ENCODE measurements around the gene SIN3B. TPM values are rescaled to one million over a fixed set of nuclear protein-coding genes. Genes with fewer than 3 reads are reported as not detected.

SIN3B gene
- total RNA-seq, 1 donor: 24.2 TPM

DNA sequence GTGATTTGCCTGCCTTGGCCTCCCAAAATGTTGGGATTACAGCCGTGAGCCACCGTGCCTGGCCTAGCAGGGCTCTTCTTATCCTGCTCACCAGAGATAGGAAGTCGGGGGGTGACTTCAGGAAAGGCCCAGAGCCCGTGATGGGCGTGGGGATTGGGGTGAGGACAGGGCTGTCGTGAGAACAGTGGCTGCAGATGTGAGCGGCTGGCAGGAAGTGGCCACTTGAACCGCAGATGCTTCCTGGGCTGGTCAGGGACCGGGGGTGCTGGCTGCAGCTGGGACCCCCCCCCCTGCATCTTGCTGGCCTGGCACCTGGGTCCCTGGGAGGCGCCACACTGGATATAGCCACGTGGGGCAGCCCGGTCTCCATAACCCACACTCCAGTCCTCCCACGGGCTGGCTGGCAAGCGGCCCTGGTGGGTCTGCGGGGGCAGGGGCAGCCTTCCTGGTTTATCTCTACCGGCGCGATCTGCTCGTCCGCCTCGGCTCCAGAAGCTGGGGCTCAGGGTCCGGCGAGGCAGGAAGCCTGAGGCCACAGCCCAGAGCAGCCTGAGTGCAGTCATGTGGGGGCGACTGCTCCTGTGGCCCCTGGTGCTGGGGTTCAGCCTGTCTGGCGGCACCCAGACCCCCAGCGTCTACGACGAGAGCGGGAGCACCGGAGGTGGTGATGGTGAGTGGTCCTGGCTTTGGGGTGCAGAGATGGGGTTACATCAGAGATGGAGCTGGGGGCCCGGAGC, 59.6 kb downstream of the SIN3B start, which contains the start of gene F2RL3:
TSS of gene F2RL3 (plus strand) at position 371 of the 737 bp plus-strand sequence. CDS start at position 562, 191 bp downstream.
- Histone ChIP-seq H3K4me3 (ENCODE audit: insufficient read depth, low read length) (no peak within 1 kb of the TSS), H3K27ac (ENCODE audit: low read depth, low read length) (no peak within 1 kb of the TSS), H3K4me2 (ENCODE audit: insufficient read depth, low read length) (peak within 1 kb of the TSS; percentile 27), H3K27me3 (ENCODE audit: insufficient read depth, low read length) (no peaks in the 10 kb centered on the region), H3K4me1 (ENCODE audit: insufficient read depth, low read length) (peaks cover 8% of the 10 kb centered on the region), H4K20me1 (ENCODE audit: insufficient read depth, low read length) (no peaks in the 10 kb centered on the region), H3K79me2 (ENCODE audit: insufficient read depth, low read length) (no peaks in the 10 kb centered on the region), H2AFZ (ENCODE audit: low read length) (peak within 1 kb of the TSS; percentile 15), H3K36me3 (ENCODE audit: insufficient read depth, low read length) (no peaks in the 10 kb centered on the region), H3K9me3 (ENCODE audit: low read depth, low read length) (no peaks in the 10 kb centered on the region)
- no peak for DNase-seq (ENCODE audit: insufficient read length, low spot score, missing footprints)
- TF ChIP-seq CTCF (IDR thresholded peaks at IDR 0.05; ENCODE audit: extremely low read depth, low read depth, low read length): no peak

- Histone ChIP-seq H3K36me3 (ENCODE audit: insufficient read depth, low read length) (no peaks in the 10 kb centered on the region), H3K27ac (ENCODE audit: low read depth, low read length) (no peak overlapping the region), H3K4me3 (ENCODE audit: insufficient read depth, low read length) (no peak overlapping the region), H4K20me1 (ENCODE audit: insufficient read depth, low read length) (no peaks in the 10 kb centered on the region), H3K4me1 (ENCODE audit: insufficient read depth, low read length) (peaks cover 8% of the 10 kb centered on the region), H3K79me2 (ENCODE audit: insufficient read depth, low read length) (no peaks in the 10 kb centered on the region), H3K4me2 (ENCODE audit: insufficient read depth, low read length) (peak overlapping the region; percentile 27), H3K9me3 (ENCODE audit: low read depth, low read length) (no peaks in the 10 kb centered on the region), H3K27me3 (ENCODE audit: insufficient read depth, low read length) (no peaks in the 10 kb centered on the region), H2AFZ (ENCODE audit: low read length) (no peak overlapping the region)
- TF ChIP-seq CTCF (IDR thresholded peaks at IDR 0.05; ENCODE audit: extremely low read depth, low read depth, low read length): no peak
- peak; percentile 95 for DNase-seq (ENCODE audit: insufficient read length, low spot score, missing footprints)
These were observed 60.2 kb downstream of the SIN3B start for GRCh38 chr19:16889366-16889882.

GRCh38 chr19:16889883-16890460, 60.8 kb downstream of the SIN3B start:
- H3K4me3 ChIP-seq (ENCODE audit: insufficient read depth, low read length): no peak overlapping the region
- H3K9me3 ChIP-seq (ENCODE audit: low read depth, low read length): no peaks in the 10 kb centered on the region
- no peaks in the 10 kb centered on the region for H3K79me2 ChIP-seq (ENCODE audit: insufficient read depth, low read length)
- H4K20me1 ChIP-seq (ENCODE audit: insufficient read depth, low read length): no peaks in the 10 kb centered on the region
- peaks cover 8% of the 10 kb centered on the region for H3K4me1 ChIP-seq (ENCODE audit: insufficient read depth, low read length)
- TF ChIP-seq CTCF (IDR thresholded peaks at IDR 0.05; ENCODE audit: extremely low read depth, low read depth, low read length): no peak
- H3K27me3 ChIP-seq (ENCODE audit: insufficient read depth, low read length): no peaks in the 10 kb centered on the region
- H3K4me2 ChIP-seq (ENCODE audit: insufficient read depth, low read length): no peak overlapping the region
- no peak overlapping the region for H3K27ac ChIP-seq (ENCODE audit: low read depth, low read length)
- no peak overlapping the region for H2AFZ ChIP-seq (ENCODE audit: low read length)
- DNase-seq (ENCODE audit: insufficient read length, low spot score, missing footprints): peak; percentile 77
- H3K36me3 ChIP-seq (ENCODE audit: insufficient read depth, low read length): no peaks in the 10 kb centered on the region
